NOMO-1 treated with DMSO at 0.1 percent for 48 hours (cell line): Measurements from ENCODE around the gene UVRAG.

ENCODE experiments used
- DNase-seq: peaks from one replicate; lab custom pipeline; 2025; ENCODE audit not compliant: unreplicated experiment; lab: John Stamatoyannopoulos, UW

The UVRAG gene

DNA sequence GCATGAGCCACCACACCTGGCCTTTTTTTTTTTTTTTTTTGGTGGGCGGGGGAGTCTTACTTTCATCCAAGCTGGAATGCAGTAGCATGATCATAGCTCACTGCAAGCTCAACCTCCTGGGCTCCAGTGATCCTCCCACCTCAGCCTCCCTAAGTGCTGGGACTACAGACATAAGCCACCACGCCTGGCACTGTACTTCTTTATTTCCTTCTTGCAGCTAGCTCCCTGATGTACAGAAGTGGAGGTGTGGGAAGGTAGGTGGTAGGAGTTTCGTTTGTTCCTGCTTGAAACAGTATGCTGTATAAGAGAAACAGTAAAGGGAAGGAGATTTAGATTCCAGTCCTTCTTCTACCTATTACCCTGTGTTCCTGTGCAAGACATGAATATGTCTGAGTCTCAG lies 319.2 kb downstream of the UVRAG start:
- no peak for DNase-seq

- no peak for DNase-seq
These were observed 320.5 kb downstream of the UVRAG start for GRCh38 chr11:76135491-76135890.

DNA sequence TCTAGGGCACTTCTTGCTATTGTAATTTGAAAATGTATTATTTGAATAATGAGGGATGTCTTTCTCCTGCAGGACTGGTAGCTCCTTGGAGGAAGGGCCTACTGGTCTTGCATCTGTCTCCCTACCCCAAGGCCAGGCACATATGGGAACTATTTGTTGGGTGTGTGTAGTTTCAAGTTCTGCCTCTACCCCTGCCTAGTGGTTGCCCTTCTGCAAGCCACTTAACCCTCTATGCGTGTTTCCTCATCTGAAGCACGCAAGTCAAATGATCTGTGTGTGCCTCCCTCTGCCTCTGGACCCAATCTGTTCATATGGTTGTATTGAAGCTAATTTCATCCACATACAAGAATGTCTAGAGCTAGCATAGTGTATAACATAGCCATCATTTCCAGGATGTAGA lies 324.3 kb downstream of the UVRAG start:
- peak; percentile 18 for DNase-seq

DNA sequence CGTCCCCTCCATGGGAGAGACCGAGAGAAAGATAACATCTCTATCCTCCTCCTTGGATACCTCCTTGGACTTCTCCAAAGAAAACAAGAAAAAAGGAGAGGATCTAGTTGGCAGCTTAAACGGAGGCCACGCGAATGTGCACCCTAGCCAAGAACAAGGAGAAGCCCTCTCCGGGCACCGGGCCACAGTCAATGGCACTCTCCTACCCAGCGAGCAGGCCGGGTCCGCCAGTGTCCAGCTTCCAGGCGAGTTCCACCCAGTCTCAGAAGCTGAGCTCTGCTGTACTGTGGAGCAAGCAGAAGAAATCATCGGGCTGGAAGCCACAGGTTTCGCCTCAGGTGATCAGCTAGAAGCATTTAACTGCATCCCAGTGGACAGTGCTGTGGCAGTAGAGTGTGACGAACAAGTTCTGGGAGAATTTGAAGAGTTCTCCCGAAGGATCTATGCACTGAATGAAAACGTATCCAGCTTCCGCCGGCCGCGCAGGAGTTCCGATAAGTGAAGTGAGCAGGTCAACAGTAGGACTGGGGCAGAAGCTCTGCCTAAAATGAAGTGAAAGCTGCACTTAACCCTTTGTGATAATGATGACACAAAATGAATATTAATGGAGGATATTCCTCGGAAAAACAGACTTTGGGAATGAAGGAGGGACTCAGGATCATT lies 326.0 kb downstream of the UVRAG start:
- no peak for DNase-seq

DNA sequence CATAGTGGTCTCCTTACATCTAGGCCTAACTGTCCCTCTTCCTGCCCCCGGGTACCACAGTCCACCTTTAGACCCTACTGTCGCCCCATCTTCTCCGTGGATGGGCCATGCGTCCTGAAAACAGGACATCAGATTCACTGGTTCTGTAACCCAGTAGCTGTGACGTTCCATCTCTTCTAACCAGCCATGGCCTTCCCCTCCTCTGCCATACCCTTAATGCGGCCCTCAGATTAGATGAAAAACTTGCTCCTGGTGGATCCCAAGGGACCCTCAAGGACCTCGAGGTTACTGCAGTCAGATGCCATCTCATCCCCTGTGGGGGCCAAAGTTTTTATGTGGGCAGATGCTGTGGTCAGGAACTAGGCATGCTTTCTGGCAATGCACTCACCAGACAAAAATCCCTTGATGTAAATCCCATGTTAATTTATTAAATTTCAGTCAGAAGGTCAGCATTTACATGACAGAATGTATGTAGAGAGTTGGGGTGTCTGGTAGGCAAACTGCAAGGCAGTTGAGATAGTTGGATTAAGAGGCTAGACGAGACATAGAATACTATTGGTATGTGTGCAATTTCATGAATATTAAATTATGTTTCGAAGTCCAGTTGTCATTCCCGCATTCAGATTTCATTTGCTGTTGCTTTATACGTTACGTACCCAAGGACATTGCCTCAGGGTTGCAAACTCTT lies 327.0 kb downstream of the UVRAG start:
- no peak for DNase-seq

DNA sequence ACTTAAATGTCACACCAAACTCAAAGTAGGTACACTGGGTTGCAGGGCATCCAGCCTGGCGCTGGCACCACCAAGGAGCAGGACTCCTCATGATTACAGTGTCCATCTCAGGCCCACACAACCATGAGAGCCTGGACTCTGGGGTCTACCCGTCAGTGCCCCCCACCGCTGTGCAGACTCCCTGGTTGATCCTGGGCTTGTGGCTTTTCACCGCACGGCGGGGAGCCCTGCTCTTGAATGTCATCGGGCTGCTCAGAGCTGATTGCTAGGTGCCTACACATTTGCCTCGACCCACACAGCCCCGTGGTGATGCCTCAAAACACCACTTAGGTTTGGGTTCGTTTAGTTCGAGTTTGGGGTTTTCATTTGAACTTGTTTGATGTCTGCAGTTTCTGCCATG lies 328.3 kb downstream of the UVRAG start:
- DNase-seq: no peak

GRCh38 chr11:76147106-76147740 lies 332.2 kb downstream of the UVRAG start:
- DNase-seq: no peak

- no peak for DNase-seq
These were observed 333.2 kb downstream of the UVRAG start for GRCh38 chr11:76148231-76148630.

DNA sequence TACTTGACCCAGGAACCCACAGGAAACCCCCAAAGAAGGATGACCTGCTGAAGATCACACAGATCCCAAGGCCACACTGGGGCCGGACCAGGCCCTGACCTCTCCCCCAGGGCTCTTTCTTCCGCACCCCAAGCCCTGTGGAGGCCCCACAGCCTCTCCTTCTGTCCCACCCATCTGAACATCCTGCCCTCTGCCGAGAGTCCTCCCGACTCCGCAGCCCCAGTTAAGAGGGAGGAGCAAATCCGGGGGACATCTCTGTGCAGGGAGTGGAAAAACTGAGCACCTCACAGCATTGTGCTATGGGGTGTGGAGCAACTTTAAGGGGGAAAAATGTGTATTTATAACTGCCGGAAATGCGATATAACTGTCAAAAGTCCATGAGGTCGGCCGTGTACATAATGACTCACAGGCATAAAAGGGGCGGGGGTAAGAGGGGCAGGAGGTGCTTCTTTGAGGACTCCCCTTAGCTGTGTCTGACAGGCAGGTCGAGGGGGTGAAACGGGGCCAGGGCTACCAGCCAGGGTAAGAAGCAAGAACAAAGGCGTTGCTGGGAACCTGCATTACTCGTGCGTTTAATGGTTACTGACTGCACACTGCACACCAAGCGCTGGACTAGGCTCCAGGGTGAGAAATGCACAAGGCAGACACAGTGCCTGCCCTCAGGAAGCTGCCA lies 334.1 kb downstream of the UVRAG start:
- DNase-seq: peak; percentile 29

DNA sequence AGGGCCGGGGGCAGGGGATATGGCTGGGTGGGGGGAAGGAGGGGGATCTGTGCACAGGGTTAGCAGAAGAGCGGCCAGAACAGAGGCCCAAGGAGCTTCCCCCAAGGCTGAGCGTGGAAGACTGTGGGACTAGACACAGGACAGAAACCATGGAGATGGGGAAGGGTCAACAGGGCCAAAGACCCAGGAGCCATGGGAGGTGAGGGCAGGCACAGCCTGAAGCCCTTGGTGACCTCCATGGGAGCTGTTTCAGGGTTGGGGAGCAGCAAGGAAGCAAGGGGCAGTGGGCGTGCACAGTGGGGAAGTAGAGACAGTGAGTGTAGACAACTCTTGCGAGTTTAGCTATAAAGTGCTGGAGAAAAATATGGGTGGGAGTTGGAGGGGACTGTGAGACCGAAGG lies 334.7 kb downstream of the UVRAG start:
- no peak for DNase-seq

GRCh38 chr11:76150141-76150540 lies 335.1 kb downstream of the UVRAG start:
- DNase-seq: no peak

GRCh38 chr11:76151556-76152085 lies 336.6 kb downstream of the UVRAG start:
- DNase-seq: no peak

DNA sequence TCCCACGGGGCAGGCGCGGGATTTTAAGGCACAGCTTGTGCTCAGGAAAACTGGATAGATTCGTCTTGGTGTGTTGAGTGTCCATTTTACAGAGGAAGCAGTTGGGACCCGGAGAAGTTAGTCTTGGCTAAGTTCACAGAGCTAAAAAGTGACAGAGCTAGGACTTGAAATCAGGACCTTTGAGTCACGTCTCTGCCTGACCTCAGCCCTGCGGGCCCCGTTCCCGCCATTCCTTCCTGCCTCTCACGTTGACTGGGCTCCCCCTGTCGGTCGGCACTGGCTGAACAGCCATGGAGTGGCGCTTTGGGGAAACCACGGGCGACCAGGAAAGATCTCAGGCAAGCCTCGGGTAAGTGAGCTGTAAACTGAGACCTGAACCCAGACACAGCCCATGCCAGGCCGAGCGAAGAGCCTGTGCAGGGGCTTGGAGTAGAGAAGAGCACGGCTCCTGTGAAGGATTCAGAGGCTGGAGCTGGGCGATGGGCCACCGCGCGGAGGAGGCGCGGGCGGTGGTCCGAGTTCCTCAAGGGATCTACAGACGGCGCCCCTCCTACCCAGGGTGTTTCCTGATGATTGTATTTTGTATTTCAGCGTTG lies 337.2 kb downstream of the UVRAG start:
- peak; percentile 81 for DNase-seq

GRCh38 chr11:76152741-76153570 lies 337.9 kb downstream of the UVRAG start:
- DNase-seq: no peak

DNA sequence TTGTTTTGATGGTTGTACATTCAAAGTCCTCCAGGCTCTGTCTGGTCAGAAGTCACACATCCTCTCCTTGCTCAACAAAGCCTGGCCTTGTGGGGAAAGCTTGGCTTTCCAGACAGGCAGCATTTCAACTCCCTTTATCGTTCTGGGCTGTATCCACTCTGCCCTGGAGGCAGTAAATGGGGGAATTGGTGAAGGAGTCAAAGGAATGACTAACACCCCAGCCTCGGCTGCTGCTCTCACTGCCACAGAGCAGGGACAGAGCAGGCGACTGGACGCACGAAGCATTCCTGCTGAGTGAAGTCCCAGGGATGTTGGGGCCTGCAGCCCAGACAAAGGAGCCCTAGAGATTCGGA lies 338.5 kb downstream of the UVRAG start:
- no peak for DNase-seq

- DNase-seq: no peak
These were observed 340.7 kb downstream of the UVRAG start for GRCh38 chr11:76155500-76156227.

- no peak for DNase-seq
These were observed 342.0 kb downstream of the UVRAG start for GRCh38 chr11:76156971-76157427.

GRCh38 chr11:76157891-76158290 lies 342.9 kb downstream of the UVRAG start:
- DNase-seq: no peak

DNA sequence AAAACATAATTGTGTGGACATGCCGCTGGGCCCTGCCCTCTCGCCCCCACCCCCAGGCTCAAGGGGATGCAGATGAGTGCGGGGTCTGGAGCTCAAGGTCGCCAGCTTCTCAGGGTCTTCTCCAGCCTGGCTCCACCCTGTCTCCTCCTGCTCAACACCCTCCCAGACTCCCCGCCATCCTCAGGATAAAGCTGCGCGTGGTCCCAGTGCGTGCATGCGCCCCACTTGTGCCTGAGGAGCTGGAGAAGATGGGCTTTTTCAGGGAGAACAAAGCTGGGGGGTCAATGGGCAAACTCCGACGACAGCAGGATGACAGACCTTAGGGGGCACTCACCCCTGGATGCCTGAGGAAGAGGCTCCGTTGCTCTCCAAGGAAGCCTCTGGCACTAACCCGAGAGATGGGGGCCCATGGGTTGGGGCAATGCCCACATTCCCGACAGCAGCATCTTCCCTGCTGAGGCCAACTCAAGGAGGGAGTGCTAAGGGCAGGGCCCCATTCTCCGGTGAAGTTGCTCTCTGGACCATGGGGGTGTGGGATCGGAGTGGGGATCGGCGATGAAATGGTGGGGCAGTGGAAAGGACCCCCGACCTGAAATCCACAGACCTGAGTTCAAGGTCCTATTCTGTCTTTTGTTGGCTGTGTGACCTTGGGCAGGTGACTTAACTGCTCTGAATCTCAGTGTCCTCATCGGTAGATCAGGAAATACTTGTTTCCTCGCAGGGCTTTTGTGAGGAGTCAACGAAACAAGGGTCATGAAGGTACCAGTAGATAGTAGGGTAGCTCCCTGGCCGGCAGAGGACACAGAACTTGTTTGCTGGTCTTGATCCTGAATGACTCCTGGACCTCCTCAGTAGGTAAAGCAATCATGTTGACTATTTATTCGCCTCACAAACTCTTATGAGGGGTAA lies 343.6 kb downstream of the UVRAG start:
- no peak for DNase-seq
